K562 (cell line): ENCODE results near the gene SIMC1. TPM values are rescaled to one million over a fixed set of nuclear protein-coding genes. Genes with fewer than 3 reads are reported as not detected.
A peak's percentile ranks its signal among the peaks of the same experiment; 100 is the strongest.

Source experiments
- BMI1 ChIP-seq: fragments of 150-350 bp; IDR thresholded peaks from 2 replicates; pipeline ENCODE4 v1.6.1; 2014; ENCODE audit warnings: low read length
- BRCA1 ChIP-seq, 2 experiments: fragments of 450-650 bp in 1 of 2; sonication (generic) in 1 of 2; formaldehyde crosslinking in 1 of 2; IDR thresholded peaks; 2 replicates each; pipeline versions ENCODE4 v1.5.0 to v1.6.1; 2017 to 2020; ENCODE audit warnings: mild to moderate bottlenecking in 1 of 2, missing genetic modification reagents in 1 of 2
- BRD4 ChIP-seq: fragments of 200-600 bp; sonication (generic); IDR thresholded peaks from 2 replicates; pipeline ENCODE4 v1.6.1; 2017; ENCODE audit warnings: inconsistent platforms
- DNMT1 ChIP-seq: fragments of 450-650 bp; IDR thresholded peaks from 2 replicates; pipeline ENCODE4 v1.6.1; 2016; ENCODE audit warnings: antibody characterized with exemption, mild to moderate bottlenecking
- DPF2 ChIP-seq: fragments of 450-650 bp; IDR thresholded peaks from 2 replicates; pipeline ENCODE4 v1.6.1; 2016
- ELF1 ChIP-seq: fragments of 200-800 bp; sonication (Bioruptor generic); IDR thresholded peaks from 2 replicates; pipeline ENCODE4 v1.6.1; 2016; ENCODE audit warnings: missing genetic modification characterization, missing compliant biosample characterization
- ETS2 ChIP-seq: IDR thresholded peaks from 2 replicates; pipeline ENCODE4 v1.6.1; 2016; ENCODE audit warnings: borderline replicate concordance, missing genetic modification characterization, mild to moderate bottlenecking, moderate library complexity, missing compliant biosample characterization; ENCODE audit not compliant: poor library complexity, severe bottlenecking
- ETV5 ChIP-seq: sonication (generic); formaldehyde crosslinking; IDR thresholded peaks from 2 replicates; pipeline ENCODE4 v1.4.0; 2020; ENCODE audit warnings: low read depth, mild to moderate bottlenecking, missing genetic modification reagents
- FOS ChIP-seq: IDR thresholded peaks from 3 replicates; pipeline ENCODE4 v1.6.1; 2011; ENCODE audit not compliant: insufficient read length; ENCODE audit errors: extremely low read depth
- FOXP1 ChIP-seq: sonication (generic); formaldehyde crosslinking; IDR thresholded peaks from 2 replicates; pipeline ENCODE4 v1.8.0; 2022; ENCODE audit warnings: mild to moderate bottlenecking, missing genetic modification reagents
- FOXP4 ChIP-seq: sonication (generic); formaldehyde crosslinking; IDR thresholded peaks from 2 replicates; pipeline ENCODE4 v1.8.0; 2022; ENCODE audit warnings: mild to moderate bottlenecking, missing genetic modification reagents, borderline replicate concordance
- GABPB1 ChIP-seq: sonication (generic); formaldehyde crosslinking; IDR thresholded peaks from 2 replicates; pipeline ENCODE4 v1.8.0; 2022; ENCODE audit warnings: mild to moderate bottlenecking, missing genetic modification reagents
- HNRNPL ChIP-seq: fragments of 200-400 bp; formaldehyde crosslinking; IDR thresholded peaks from 2 replicates; pipeline ENCODE4 v1.6.1; 2017; ENCODE audit warnings: low read depth, mild to moderate bottlenecking, low read length
- JUNB ChIP-seq: fragments of 450-650 bp; formaldehyde crosslinking; conservative IDR thresholded peaks from 2 replicates; pipeline ENCODE4 v1.4.0; 2020; ENCODE audit warnings: mild to moderate bottlenecking
- L3MBTL2 ChIP-seq: fragments of 450-650 bp; IDR thresholded peaks from 2 replicates; pipeline ENCODE4 v1.6.1; 2016; ENCODE audit warnings: mild to moderate bottlenecking, moderate library complexity
- MTF1 ChIP-seq: fragments of 250-450 bp; sonication (Bioruptor Pico); IDR thresholded peaks from 2 replicates; pipeline ENCODE4 v1.9.0; 2021; ENCODE audit warnings: moderate library complexity, mild to moderate bottlenecking, inconsistent platforms, borderline replicate concordance
- NELFE ChIP-seq: IDR thresholded peaks from 2 replicates; pipeline ENCODE4 v1.6.1; 2011; ENCODE audit warnings: mild to moderate bottlenecking; ENCODE audit not compliant: insufficient read depth, insufficient read length
- NONO ChIP-seq, 2 experiments: fragments of 200-400 bp in 1 of 2; fragments of 450-650 bp in 1 of 2; formaldehyde crosslinking in 1 of 2; IDR thresholded peaks; 2 replicates each; pipeline ENCODE4 v1.6.1; 2017; ENCODE audit warnings: low read depth in 2 of 2, mild to moderate bottlenecking in 2 of 2, moderate library complexity in 2 of 2, low read length in 1 of 2
- NR4A1 ChIP-seq, 2 experiments: fragments of 250-450 bp in 1 of 2; fragments of 450-650 bp in 1 of 2; sonication (Bioruptor Pico) in 1 of 2; IDR thresholded peaks; 2 replicates each; pipeline versions ENCODE4 v1.4.0 to v1.6.1; 2016 to 2020; ENCODE audit warnings: mild to moderate bottlenecking in 2 of 2, missing compliant biosample characterization in 1 of 2, missing genetic modification characterization in 1 of 2, moderate library complexity in 1 of 2
- PML ChIP-seq: IDR thresholded peaks from 2 replicates; pipeline ENCODE4 v1.6.1; 2012; ENCODE audit warnings: low read length, inconsistent platforms
- PPARD ChIP-seq: fragments of 250-450 bp; sonication (Bioruptor Pico); IDR thresholded peaks from 2 replicates; pipeline ENCODE4 v1.8.0; 2022; ENCODE audit warnings: inconsistent platforms, mild to moderate bottlenecking, moderate library complexity
- RBM17 ChIP-seq: fragments of 200-400 bp; formaldehyde crosslinking; IDR thresholded peaks from 2 replicates; pipeline ENCODE4 v1.6.1; 2017; ENCODE audit warnings: low read depth, mild to moderate bottlenecking, low read length, borderline replicate concordance
- SIN3B ChIP-seq: fragments of 450-650 bp; IDR thresholded peaks from 2 replicates; pipeline ENCODE4 v1.6.1; 2017; ENCODE audit warnings: low read depth, mild to moderate bottlenecking, moderate library complexity
- ZNF12 ChIP-seq: sonication (generic); formaldehyde crosslinking; IDR thresholded peaks from 2 replicates; pipeline ENCODE4 v1.4.0; 2020; ENCODE audit warnings: mild to moderate bottlenecking, missing genetic modification reagents
- ZNF24 ChIP-seq: fragments of 450-650 bp; IDR thresholded peaks from 2 replicates; pipeline ENCODE4 v1.6.1; 2016
- ZNF384 ChIP-seq: IDR thresholded peaks from 2 replicates; pipeline ENCODE4 v1.6.1; 2012; ENCODE audit warnings: low read depth, low read length, improper control_type of control experiment
- ZNF445 ChIP-seq: fragments of 250-450 bp; sonication (Bioruptor Pico); IDR thresholded peaks from 2 replicates; pipeline ENCODE4 v1.4.0; 2020; ENCODE audit warnings: low read depth, mild to moderate bottlenecking, moderate library complexity
- ZNF717 ChIP-seq: fragments of 250-450 bp; sonication (Bioruptor Pico); IDR thresholded peaks from 2 replicates; pipeline ENCODE4 v1.5.0; 2021
- ZNF76 ChIP-seq: fragments of 250-450 bp; sonication (Bioruptor Pico); IDR thresholded peaks from 2 replicates; pipeline ENCODE4 v1.4.0; 2020; ENCODE audit warnings: mild to moderate bottlenecking, moderate library complexity, borderline replicate concordance
- polyA plus RNA-seq, 8 experiments: library from polyadenylated mRNA; depleted of rRNA in 4 of 8; stranded (reverse) in 5 of 8; unstranded in 3 of 8; fragments of >200 nt; fragmentation: Nextera tagmentation in 2 of 8; fragmentation: Illumina TruSeq in 1 of 8; extraction: Ambion mirVana in 2 of 8; extraction: Trizol in 1 of 8; gene quantifications; 2 replicates each; pipeline versions ENCODE4 v1.2.1 to v1.2.3, GENCODE V29; 2011 to 2014; ENCODE audit warnings: inconsistent platforms in 1 of 8, missing spikeins in 1 of 8
- total RNA-seq, 7 experiments: library from RNA; depleted of rRNA in 6 of 7; stranded (reverse); fragments of >200 nt in 6 of 7; fragmentation: Illumina TruSeq in 2 of 7; extraction: Trizol in 2 of 7; gene quantifications; 2 replicates each; pipeline versions ENCODE4 v1.2.1 to v1.2.3, GENCODE V29; 2011 to 2021; ENCODE audit warnings: low replicate concordance in 1 of 7

SIMC1 gene
- total and polyA plus RNA-seq, 9 of the 15 experiments (the other 6 are each of a cell fraction or from before 2014, with no cell fraction given), result 7.2 to 36.3 (median 14.7) TPM

GRCh38 chr5:176361437-176362232 lies 123.4 kb downstream of the SIMC1 start, which contains the start of gene KIAA1191 (continued):
- TF ChIP-seq BRCA1 (IDR thresholded peaks at IDR 0.05) (no peak), BRCA1 (CRISPR knock-in tag; IDR thresholded peaks at IDR 0.05) (no peak; the same call in 1 of the 2 replicates), FOXP1 (peak; percentile 78; the same call in 1 of the 2 replicates), DPF2 (no peak), PPARD (no peak), MTF1 (CRISPR knock-in tag) (no peak), NONO (IDR thresholded peaks at IDR 0.05; ENCODE audit: low read depth in 2 of 2, low read length in 1 of 2) (no peak), BMI1 (no peak), ETS2 (tag) (no peak), ZNF76 (CRISPR knock-in tag) (no peak), PML (peak; percentile 56; the same call in 1 of the 2 replicates), FOS (no peak), ZNF445 (CRISPR knock-in tag) (no peak), NELFE (peak; percentile 62), JUNB (CRISPR knock-in tag) (no peak), ZNF24 (no peak), L3MBTL2 (peak; percentile 65), SIN3B (peak; percentile 40; the same call in 1 of the 2 replicates), ZNF717 (CRISPR knock-in tag) (no peak), HNRNPL (no peak), FOXP4 (no peak; the same call in 1 of the 2 replicates), RBM17 (no peak), NR4A1 (CRISPR knock-in tag; IDR thresholded peaks at IDR 0.05) (no peak), NR4A1 (tag; IDR thresholded peaks at IDR 0.05) (no peak), GABPB1 (CRISPR knock-in tag) (no peak; the same call in none of the 2 replicates), ZNF12 (CRISPR knock-in tag) (no peak; the same call in 1 of the 2 replicates), ELF1 (tag) (no peak; the same call in 1 of the 2 replicates), ETV5 (CRISPR knock-in tag) (no peak; the same call in 1 of the 2 replicates), DNMT1 (no peak), BRD4 (no peak), ZNF384 (no peak)
